ENCODE data around the gene PRKACA.
"Not testable (repeated sequence)": the region's sequence is repeated elsewhere in the genome, so short reads cannot be mapped to it uniquely, and the experiment has no call there.

PRKACA gene

DNA sequence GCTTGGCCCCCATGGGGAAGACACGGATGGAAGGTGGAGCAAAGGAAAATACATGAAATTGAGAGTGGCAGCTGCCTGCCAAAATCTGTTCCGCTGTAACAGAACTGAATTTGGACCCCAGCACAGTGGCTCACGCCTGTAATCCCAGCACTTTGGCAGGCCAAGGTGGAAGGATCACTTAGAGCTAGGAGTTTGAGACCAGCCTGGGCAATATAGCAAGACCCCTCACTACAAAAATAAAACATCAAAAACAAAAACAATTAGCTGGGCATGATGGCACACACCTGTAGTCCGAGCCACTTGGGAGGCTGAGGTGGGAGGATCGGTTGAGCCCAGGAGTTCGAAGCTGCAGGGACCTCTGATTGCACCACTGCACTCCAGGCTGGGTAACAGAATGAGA, 65.1 kb downstream of the PRKACA start:
- no peaks in the 10 kb centered on the region for H3K79me2 ChIP-seq (ENCODE audit: low read length)
- peaks cover 18% of the 10 kb centered on the region for H3K36me3 ChIP-seq (replicated peaks; ENCODE audit: low read depth, low read length)
- H3K27me3 ChIP-seq (ENCODE audit: low read depth, low read length) = no peaks in the 10 kb centered on the region
- H4K20me1 ChIP-seq (ENCODE audit: insufficient read depth, low read length) = no peaks in the 10 kb centered on the region
- H3K4me1 ChIP-seq (ENCODE audit: low read length) = no peaks in the 10 kb centered on the region
- no peak overlapping the region for H3K4me3 ChIP-seq (ENCODE audit: low read length)
- TF ChIP-seq, protein P1, sequence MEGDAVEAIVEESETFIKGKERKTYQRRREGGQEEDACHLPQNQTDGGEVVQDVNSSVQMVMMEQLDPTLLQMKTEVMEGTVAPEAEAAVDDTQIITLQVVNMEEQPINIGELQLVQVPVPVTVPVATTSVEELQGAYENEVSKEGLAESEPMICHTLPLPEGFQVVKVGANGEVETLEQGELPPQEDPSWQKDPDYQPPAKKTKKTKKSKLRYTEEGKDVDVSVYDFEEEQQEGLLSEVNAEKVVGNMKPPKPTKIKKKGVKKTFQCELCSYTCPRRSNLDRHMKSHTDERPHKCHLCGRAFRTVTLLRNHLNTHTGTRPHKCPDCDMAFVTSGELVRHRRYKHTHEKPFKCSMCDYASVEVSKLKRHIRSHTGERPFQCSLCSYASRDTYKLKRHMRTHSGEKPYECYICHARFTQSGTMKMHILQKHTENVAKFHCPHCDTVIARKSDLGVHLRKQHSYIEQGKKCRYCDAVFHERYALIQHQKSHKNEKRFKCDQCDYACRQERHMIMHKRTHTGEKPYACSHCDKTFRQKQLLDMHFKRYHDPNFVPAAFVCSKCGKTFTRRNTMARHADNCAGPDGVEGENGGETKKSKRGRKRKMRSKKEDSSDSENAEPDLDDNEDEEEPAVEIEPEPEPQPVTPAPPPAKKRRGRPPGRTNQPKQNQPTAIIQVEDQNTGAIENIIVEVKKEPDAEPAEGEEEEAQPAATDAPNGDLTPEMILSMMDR (IDR thresholded peaks at IDR 0.05; ENCODE audit: low read depth, low read length) = no peak
- TF ChIP-seq EZH2phosphoT487 (IDR thresholded peaks at IDR 0.05; ENCODE audit: low read depth) = no peak
- no peak overlapping the region for H3K4me2 ChIP-seq (ENCODE audit: low read length)
- no peak overlapping the region for H3K27ac ChIP-seq (ENCODE audit: low read length)
- no peak overlapping the region for H2AFZ ChIP-seq (ENCODE audit: low read depth, low read length)
- no peaks in the 10 kb centered on the region for H3K9me3 ChIP-seq (ENCODE audit: insufficient read depth, low read length)
- no peak overlapping the region for H3K9ac ChIP-seq (ENCODE audit: low read length)

DNA sequence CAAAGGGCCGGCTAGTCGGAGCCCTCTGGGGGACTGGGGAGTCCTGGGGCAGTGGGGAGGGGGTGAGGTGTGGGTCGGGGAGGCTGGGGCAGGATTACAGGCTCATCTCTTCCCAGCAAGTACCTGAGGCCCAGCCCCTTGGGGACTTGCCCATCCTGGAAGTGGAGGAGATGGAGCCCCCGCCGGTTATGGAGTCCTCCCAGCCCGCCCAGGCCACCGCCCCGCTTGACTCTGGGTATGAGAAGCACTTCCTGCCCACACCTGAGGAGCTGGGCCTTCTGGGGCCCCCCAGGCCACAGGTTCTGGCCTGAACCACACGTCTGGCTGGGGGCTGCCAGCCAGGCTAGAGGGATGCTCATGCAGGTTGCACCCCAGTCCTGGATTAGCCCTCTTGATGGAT, 65.6 kb downstream of the PRKACA start:
- no peaks in the 10 kb centered on the region for H3K4me1 ChIP-seq (ENCODE audit: low read length)
- no peaks in the 10 kb centered on the region for H3K9me3 ChIP-seq (ENCODE audit: insufficient read depth, low read length)
- no peak overlapping the region for H3K4me2 ChIP-seq (ENCODE audit: low read length)
- H2AFZ ChIP-seq (ENCODE audit: low read depth, low read length) = no peak overlapping the region
- no peak overlapping the region for H3K9ac ChIP-seq (ENCODE audit: low read length)
- no peaks in the 10 kb centered on the region for H4K20me1 ChIP-seq (ENCODE audit: insufficient read depth, low read length)
- TF ChIP-seq EZH2phosphoT487 (IDR thresholded peaks at IDR 0.05; ENCODE audit: low read depth) = no peak
- TF ChIP-seq, protein P1 (IDR thresholded peaks at IDR 0.05; ENCODE audit: low read depth, low read length) = no peak
- H3K36me3 ChIP-seq (replicated peaks; ENCODE audit: low read depth, low read length) = peaks cover 18% of the 10 kb centered on the region
- H3K27ac ChIP-seq (ENCODE audit: low read length) = no peak overlapping the region
- no peaks in the 10 kb centered on the region for H3K79me2 ChIP-seq (ENCODE audit: low read length)
- H3K4me3 ChIP-seq (ENCODE audit: low read length) = no peak overlapping the region
- H3K27me3 ChIP-seq (ENCODE audit: low read depth, low read length) = no peaks in the 10 kb centered on the region

DNA sequence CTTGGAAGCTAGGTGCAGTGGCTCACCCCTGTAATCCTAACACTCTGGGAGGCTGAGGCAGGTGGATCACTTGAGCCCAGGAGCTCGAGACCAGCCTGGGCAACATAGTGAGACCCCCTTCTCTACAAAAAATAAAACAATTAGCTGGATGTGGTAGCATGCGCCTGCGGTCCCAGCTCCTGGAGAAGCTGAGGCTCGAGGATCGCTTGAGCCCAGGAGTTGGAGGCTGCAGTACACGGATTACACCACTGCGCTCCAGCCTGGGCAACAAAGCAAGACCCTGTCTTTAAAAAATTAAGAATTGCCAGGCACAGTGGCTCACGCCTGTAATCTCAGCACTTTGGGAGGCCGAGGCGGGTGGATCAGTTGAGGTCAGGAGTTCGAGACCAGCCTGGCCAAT, 66.6 kb downstream of the PRKACA start:
- peaks cover 18% of the 10 kb centered on the region for H3K36me3 ChIP-seq (replicated peaks; ENCODE audit: low read depth, low read length)
- H2AFZ ChIP-seq (ENCODE audit: low read depth, low read length); H3K4me2 ChIP-seq (ENCODE audit: low read length); H3K9me3 ChIP-seq (ENCODE audit: insufficient read depth, low read length); H4K20me1 ChIP-seq (ENCODE audit: insufficient read depth, low read length); H3K27ac ChIP-seq (ENCODE audit: low read length); H3K27me3 ChIP-seq (ENCODE audit: low read depth, low read length); H3K4me1 ChIP-seq (ENCODE audit: low read length); H3K4me3 ChIP-seq (ENCODE audit: low read length); H3K79me2 ChIP-seq (ENCODE audit: low read length); H3K9ac ChIP-seq (ENCODE audit: low read length): not testable (repeated sequence)

DNA sequence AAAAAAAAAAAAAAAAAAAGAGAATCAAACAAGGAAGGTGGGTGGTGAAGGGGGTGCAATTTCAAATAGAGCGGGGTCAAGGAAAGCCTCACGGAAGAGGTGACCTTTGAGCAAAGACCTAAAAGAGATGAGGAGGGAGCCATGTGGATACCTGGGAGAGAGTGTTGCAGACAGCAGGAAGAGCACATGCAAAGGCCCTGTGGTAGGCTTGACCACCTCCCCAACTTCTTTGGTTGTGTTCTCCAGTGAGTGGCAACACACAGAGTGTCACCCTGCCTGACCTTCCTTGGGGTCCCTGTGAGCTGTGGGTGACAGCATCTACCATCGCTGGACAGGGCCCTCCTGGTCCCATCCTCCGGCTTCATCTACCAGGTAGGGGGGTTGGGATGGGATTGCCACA, 67.0 kb downstream of the PRKACA start:
- Histone ChIP-seq H4K20me1 (ENCODE audit: insufficient read depth, low read length) (no peaks in the 10 kb centered on the region), H3K79me2 (ENCODE audit: low read length) (no peaks in the 10 kb centered on the region), H3K4me3 (ENCODE audit: low read length) (no peak overlapping the region), H3K9me3 (ENCODE audit: insufficient read depth, low read length) (no peaks in the 10 kb centered on the region), H3K36me3 (replicated peaks; ENCODE audit: low read depth, low read length) (peaks cover 18% of the 10 kb centered on the region), H2AFZ (ENCODE audit: low read depth, low read length) (no peak overlapping the region), H3K4me2 (ENCODE audit: low read length) (no peak overlapping the region), H3K4me1 (ENCODE audit: low read length) (no peaks in the 10 kb centered on the region), H3K27ac (ENCODE audit: low read length) (no peak overlapping the region), H3K9ac (ENCODE audit: low read length) (no peak overlapping the region), H3K27me3 (ENCODE audit: low read depth, low read length) (no peaks in the 10 kb centered on the region)
- no peak for TF ChIP-seq EZH2phosphoT487 (IDR thresholded peaks at IDR 0.05; ENCODE audit: low read depth)
- TF ChIP-seq, protein P1 (IDR thresholded peaks at IDR 0.05; ENCODE audit: low read depth, low read length) = no peak
